GM19238 (cell line): Measurements from ENCODE around the gene LIPG.
"Not testable (repeated sequence)": the region's sequence is repeated elsewhere in the genome, so short reads cannot be mapped to it uniquely, and the experiment has no call there.

Source experiments
- DNase-seq: peaks from one replicate; pipeline ENCODE4 v3.0.0; 2011; ENCODE audit warnings: low spot score; ENCODE audit not compliant: insufficient read length

Gene LIPG

DNA sequence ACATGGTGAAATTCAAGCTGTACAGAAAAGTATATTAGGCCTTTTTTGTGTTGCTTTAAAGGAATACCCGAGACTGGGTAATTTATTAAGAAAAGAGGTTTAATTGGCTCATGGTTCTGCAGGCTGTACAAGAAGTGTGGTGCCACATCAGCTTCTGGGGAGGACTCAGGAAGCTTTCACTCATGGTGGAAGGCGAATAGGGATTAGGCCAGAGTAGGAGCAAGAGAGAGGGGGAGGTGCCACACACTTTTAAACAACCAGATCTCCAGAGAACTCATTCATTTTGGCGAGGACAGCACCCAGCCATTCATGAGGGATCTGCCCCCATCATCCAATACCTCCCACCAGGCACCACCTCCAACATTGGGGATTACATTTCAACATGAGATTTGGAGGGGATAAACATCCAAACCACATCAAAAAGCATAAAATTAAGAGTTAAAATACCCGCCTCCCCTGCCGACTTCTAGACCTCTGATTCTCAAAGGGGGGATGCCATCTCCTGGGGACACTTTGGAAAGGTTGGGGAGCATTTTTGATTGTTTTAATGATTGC lies 15.1 kb upstream of the LIPG start:
- no peak for DNase-seq

DNA sequence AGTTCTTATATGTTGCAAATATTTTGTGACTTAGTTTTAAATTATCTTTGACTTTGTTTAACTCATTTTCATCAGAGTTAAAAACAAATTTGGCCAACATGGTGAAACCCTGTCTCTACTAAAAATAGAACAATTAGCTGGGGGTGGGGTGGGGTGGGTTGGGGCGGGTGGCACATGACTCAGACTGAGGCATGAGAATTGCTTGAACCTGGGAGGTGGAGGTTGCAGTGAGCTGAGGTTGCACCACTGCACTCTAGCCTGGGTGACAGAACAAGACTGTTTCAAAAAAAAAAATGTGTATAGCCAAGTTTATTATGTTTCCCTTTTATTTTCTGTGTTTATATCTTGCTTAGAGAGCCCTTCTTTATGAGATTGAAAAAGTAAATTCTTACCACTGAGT lies 14.2 kb upstream of the LIPG start:
- no peak for DNase-seq

DNA sequence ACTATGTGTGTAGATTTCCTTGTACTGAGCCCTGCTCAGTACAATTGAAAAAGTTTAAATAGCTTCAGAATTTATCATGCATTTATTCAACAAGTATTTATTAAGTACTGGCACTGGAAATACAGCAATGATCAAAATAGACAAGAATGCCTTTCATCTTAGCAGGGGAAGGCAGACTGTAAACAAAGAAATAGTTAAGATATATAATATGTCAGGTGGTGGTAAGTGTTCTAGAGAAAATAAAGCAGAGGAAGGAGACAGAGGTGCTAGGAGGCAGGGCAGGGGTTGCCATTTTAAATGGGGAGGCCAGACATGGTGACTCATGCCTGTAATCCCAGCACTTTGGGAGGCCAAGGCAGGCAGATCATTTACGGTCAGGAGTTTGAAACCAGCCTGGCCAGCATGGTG lies 13.6 kb upstream of the LIPG start:
- DNase-seq, result no peak

DNA sequence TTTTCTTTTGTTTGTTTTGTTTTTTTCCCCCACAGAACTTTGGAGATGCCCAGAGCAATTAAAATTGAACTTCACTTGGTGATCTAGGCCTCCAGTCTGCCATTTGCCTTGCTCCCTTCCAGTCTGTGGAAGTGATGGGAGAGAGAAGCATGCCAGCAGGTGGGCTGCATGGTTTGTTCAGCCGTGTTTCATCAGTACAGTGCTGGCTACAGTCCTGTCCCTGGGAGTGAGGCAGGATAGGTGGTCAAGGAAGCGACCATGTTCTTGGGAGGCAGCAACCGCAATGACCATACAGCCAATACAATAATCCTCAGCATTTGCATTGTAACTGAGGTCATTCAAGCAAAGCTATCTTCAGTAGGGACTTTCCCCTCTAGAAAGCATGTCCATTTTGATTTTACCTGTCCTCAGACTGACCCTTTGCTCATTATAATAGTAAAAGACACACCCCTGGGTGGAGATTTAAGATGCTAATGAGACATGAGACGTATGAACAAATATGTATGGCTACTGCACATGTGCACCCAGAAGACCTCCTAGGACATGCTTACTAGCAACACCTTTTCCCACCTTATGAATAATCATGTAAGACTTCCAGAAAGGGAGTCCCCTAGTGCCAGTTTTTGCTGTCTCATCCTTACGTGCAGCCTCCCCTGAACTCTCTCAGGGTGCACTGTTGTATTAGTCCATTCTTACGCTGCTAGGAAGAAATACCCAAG lies 11.1 kb upstream of the LIPG start:
- no peak for DNase-seq

DNA sequence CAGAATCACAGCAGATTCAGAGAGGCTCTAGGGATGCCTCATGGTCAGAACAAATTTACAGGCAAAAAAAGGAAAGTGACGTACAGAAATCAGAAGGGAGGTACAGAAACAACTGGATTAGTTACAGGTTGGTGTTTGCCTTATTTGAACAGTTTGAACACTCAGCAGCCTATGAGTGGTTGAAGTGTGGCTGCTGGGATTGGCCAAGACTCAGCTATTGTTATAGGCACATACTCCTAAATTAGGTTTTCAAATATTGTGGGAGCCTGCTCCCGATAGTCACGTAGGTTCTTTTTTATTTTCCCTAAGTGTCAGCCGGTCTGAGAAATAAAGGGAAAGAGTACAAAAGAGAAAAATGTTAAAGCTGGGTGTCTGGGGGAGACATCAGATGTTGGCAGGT lies 8.9 kb upstream of the LIPG start:
- no peak for DNase-seq

DNA sequence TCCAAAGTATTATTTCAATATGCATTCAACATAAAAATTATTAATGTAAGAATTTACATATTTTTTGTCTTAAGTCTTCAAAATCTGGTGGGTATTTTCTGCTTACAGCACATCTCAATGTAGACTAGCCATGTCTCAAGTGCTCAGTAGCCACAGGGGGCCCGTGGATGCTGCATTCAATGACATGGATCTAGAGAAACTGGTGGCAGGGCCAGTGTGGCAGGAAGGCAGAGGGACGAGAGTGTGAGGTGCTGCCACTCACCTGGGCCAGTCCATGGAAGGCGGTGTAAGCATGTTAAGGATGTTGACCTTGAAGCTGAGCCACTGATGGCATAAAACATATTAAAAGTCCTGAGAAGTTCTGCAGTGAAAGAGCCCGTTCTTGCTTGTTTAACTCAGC lies 6.2 kb upstream of the LIPG start:
- DNase-seq, result no peak

DNA sequence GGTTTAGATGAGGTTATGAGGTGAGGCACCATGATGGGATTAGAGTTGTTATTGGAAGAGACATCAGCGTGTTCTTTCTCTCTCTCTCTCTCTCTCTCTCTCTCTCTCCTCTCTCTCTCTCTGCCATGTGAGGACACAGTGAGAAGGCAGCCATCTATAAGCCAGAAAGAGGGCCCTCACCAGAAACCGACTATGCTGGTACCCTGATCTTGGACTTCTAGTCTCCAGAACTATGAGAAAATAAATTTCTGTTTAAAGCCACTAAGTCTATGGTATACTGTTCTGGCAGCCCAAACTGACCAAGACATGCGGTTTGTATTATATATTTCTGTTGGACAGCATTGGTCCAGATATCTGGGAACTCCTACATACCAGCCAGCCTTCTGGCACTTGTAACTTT lies 3.5 kb upstream of the LIPG start:
- no peak for DNase-seq

DNA sequence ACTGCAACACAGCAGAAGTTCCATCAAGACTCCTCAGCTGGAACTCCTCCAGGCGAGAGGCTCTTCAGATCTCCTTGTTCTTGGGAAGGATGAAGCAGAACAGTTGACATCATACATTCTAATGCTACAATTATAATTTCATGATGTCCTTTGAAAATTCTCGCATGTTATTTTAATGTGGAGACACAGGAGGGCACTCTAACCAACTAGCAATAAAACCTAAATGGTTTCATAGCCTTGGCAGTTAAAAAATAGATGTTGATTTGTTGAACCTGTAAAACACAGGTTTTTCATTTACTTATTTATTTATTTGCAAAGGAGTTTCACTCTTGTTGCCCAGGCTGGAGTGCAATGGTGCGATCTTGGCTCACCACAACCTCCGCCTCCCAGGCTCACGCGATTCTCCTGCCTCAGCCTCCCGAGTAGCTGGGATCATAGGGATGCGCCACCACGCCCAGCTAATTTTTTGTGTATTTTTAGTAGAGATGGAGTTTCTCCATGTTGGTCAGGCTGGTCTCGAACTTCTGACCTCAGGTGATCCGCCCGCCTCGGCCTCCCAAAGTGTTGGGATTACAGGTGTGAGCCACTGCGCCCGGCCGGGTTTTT lies 2.4 kb upstream of the LIPG start:
- not testable (repeated sequence) for DNase-seq

DNA sequence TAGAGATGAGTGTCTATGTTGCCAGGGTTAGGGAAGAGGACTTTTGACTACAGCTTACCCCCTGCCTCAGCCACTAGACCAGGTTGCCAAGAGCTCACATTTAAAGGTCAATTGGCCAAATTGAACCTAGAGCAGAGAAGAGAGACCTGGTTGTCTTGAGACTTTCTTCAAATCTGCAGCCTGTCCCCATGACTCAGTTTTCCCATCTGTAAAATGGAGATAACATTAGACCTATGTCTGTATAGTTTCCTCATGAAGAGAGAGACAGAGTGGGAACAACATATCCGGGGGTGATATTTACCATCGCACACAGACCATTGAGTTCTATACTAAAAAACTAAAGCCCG lies 1.6 kb upstream of the LIPG start:
- DNase-seq, result no peak

DNA sequence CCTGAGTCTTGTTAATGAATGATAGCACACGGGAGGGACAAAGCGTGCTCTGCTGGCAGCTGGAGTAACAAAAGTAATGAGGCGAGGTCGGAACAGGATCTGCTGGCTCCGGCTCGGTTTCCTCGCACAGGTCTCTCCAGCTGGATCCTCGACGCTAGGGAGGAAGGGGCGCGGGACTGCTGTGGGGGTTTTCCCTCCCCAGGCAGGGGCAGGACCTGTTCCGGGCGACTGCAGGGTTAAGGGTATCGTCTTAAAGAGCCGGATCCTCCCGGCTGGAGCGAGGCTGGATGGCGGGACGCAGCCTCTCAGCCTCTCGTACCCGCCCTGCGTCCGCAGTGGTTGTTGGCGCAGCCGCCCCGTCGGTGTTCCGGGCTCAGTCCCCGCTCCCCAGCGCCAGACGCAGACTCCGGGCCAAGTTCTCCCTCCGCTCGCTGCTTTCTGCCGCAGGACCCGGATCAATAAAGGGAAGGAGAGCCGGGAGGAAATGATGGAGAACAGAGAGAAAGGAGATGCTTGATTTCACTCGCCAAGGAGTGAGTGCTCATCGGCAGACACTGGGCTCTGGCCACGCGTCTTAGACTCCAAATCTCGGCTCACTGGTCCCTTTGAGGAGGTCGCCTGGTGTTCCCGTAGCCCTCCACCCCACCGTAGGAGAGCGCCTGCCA lies 1.1 kb upstream of the LIPG start:
- DNase-seq, result no peak

DNA sequence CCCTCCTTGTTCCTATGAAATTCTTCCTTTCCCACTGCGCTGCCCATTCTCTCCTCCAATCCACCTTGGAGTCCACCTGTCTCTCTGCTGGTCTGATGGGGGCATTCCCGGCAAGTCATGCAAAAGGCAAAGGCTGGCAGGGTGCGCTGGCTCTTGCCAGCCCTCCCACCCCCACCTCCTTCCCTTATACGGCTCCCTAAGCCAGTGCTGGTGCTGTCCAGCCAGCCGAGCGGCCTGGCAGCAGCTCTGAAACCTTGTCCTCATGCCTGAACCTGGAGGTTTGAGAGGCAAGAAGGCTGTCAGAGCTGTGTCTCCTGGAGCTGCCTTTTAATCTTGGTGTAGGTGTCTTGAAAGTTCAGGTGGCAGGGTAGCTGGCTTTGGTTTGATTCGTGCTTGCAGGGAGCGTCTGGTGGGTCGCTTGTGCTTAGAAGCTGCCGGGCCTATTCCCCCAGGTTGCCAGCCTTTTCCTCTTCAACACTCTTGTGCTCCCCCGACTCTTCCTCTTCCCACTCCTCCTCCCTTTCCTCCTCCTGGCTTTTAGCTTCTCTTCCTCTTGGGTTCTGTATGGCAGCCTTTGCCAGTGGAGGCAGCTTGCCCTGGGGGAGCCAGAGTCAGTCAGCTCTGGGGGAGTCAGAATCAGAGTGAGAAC lies 748 bp downstream of the LIPG start:
- no peak for DNase-seq

DNA sequence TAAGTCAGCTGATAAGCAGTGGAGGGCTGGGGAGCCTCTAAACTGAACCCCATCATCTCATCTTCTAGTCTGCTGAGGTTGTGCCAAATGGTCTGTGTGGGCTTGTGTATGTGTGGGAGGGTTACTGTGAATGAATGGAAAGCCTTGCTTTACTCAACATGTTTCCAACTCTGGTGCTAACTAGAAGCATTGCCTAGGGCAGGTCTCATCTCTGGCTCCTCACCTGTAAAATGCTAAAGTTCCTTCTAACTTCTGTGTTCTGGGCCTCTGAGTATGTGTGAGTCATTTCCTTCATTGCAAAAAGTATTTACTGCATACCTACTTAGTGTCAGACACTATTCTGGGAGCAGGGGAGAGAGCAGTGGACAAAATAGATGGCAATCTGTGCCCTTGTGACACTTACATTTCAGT lies 1.3 kb downstream of the LIPG start:
- DNase-seq, result no peak

DNA sequence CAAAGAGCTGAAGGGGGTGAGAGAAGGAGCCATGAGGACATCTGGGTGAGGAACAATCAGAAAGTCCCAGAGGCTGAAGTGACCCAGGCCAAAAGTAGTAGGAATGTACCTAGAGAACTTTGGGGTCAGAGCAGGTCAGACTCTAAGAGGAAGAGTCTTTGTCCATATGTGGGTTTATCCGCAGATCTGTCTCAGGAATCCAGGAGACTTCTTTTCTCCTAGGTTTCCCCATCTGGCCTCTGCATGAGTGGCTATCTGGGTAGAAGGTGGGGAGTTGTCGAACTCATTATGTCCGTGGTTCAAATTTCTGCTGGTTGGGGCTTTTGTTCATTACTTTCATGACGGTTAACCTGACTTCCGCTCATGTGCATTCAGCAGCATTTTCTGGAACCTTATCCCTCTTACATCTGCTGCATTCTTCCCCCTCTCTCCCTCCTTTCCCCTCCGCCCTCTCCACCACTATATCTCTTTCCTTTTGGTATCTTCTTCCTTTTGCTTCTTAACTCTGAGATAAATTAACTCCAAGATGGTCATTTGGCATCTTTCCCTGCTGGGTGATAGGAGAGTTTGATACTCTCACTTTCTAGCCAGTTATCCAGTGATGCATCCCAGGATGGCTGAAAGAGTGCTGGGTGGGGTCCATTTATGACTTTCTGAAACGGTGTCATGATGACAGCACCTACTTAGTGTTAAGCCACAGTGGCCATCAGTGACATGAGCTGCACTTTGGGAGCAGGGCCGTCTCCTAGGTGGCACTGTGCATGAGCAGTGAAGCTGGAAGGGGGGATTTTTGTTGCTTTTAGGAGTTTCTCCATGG lies 2.1 kb downstream of the LIPG start:
- no peak for DNase-seq

DNA sequence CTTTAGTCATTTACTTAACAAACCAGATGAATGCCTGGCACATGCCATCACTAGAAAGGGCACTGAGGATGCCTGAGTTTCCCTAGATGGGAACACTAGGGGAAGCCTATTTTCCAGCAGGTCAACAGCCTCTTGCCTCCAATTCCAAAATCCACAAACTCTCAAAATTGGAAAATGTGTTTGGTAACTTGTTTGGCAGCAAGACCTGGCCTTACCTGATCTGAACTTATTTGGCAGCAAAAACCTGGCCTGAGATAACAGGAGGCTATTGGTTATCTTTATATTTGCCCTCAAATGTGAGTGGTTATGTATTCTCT lies 2.6 kb downstream of the LIPG start:
- DNase-seq, result no peak

DNA sequence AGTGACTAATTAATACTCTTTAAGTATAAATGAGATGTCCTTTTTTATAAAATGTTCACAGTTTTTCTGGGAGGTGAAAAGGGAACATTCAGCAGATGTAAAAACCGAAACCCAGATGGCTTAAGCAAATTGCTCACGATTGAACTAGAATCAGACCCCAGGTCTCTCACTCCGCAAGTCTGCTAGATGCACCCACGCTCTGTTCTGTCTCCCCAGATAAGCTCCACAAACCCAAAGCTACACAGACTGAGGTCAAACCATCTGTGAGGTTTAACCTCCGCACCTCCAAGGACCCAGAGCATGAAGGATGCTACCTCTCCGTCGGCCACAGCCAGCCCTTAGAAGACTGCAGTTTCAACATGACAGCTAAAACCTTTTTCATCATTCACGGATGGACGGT lies 3.2 kb downstream of the LIPG start:
- DNase-seq, result no peak

DNA sequence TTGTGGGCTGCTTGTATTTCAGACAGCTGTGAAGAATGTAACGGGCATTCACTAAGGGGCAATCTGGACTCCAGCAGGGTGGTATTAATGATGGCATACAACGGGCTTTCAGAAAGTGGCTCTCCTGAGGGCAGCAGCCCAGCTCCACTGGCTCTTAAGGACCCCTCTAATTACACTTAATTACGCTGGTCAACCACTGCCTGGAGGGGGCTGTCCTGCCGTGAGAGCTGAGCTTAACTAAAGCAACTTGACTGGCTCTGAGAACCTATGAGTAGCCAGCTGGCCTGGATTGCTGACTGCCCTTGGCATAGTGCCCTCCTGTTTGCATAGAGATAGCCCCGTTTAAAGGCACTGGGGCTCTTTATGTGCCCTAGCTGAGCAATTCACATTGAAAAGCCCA lies 3.8 kb downstream of the LIPG start:
- no peak for DNase-seq

DNA sequence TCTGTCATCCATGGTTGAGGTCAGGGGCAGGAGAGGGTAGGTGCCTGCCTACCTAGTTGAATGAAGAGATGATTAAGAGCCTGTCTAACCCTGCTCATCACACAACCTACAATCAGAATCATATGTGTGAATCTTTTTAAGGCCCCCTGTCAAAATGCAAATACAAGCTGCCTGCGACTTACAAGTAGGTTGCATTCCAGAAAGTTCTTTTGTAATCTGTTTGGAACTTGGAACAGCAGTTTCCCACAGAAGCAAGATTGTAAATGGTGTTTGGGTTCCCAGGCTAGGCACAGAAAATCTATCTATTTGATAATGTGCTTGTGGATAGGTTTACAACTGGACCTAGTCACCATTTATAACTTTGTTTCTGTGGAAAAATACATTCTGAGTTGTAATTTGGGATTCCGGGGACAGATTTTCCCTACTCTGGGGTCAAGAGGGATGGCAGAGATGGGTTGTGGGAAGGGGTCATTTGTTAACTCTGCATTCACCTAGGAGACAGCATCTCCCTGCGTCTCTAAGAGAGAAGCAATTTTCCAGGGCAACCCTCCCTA lies 4.4 kb downstream of the LIPG start:
- no peak for DNase-seq

DNA sequence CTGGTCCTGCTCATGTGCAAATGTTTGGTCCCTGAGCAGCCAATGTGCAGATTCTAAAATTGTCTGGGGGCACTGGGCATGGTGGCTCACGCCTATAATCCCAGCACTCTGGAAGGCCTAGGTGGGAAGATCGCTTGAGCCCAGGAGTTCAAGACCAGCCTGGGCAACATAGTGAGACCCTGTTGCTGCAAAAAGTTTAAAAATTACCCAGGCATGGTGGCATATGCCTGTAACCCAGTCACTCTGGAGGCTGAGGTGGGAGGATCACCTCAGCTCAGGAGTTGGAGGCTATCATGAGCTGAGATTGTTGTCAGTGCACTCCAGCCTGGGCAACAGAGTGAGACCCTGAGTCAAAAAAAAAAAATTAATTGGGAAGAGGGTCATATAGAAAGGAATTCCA lies 5.1 kb downstream of the LIPG start:
- DNase-seq, result no peak

DNA sequence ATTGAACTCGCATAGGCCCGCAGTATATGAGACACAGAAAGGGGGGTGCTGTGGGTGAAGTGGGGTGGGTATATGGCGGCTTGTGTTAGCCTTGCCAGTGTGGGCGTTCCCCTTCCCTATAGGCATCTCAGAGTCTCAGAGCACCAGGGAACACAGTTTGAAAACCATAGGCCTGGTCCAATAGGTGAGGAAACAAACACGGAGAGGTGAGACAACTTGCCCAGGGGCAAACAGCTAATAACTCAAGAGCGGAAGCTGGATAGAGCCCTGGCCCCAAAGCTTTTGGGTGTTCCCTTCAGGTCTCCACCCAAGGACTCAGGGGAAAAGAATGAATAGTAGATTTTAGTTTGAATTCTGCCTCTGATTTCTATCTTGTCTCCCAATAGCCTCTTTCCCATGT lies 7.9 kb downstream of the LIPG start:
- no peak for DNase-seq

DNA sequence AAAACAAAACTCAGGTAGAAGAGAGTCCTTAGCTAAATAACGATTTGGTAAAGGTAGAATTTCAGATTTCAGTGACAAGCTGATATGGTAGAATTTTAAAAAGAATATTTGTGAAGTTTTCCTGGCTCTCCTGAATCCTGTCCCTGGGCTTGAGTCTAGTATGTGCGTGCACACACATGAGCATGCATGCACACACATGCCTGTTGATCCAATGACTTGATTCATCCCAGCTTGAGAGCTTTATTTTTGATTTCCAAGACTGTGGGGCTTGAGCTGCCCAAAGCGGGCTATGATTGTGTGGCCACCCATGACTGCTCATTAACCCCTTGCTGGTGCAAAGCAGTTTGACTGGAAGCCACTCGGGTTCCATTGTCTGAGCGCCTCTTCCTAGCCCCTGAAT lies 9.0 kb downstream of the LIPG start:
- no peak for DNase-seq

DNA sequence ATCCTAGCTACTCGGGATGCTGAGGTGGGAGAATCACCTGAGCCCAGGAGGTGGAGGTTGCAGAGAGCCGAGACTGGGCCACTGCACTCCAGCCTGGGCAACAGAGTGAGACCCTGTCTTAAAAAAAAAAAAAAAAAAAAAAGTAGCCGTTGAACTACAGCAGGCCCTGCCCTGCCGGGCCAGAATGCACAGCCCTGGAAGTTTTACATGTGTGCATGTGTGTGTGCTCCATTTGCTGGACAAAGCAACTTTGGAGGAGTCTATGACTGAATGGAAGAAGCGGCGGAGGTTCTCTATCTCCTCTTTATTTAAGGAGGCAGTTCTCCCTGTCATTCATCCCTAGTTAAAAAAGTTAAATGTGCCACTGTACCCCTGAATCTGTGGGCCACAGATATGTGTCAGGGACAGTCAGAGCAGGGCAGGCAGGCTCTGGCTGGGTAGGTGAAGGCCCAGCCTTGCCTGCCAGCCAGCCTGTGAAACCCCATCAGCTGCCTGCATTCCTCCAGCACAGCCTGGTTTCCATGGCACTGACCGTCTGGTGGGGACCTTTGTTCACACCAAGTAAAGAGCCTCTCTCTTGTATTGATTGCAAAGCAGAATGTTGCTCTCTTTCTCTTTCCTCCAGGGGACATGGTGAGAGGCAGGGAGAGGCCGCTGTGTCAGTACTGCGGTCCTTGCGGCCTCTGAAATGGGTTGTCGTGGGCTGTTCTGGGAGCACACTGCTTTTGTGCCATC lies 10.9 kb downstream of the LIPG start:
- no peak for DNase-seq
